Activated T-helper 2 cell treated with anti-CD3 and anti-CD28 coated beads, Interferon-gamma antibody, Interleukin-2, Interleukin-4, amounts not matched to agents 10 μg/mL and 5 μg/mL and 100 μg/mL, durations not matched to agents 14 hours and 24 hours and 36 hours (primary cell): Measurements from ENCODE around the gene HDAC4. TPM values are rescaled to one million over a fixed set of nuclear protein-coding genes. Genes with fewer than 3 reads are reported as not detected.

Experiments used
- DNase-seq: peaks from one replicate; pipeline ENCODE4 v3.0.0; 2021; ENCODE audit warnings: low spot score
- H3K27ac Mint-ChIP-seq: one replicate; pipeline ENCODE4 v1.8.0; 2021; ENCODE audit warnings: mixed read lengths
- H3K27me3 Mint-ChIP-seq: one replicate; pipeline ENCODE4 v1.8.0; 2021; ENCODE audit warnings: low read depth, mixed read lengths
- H3K36me3 Mint-ChIP-seq: one replicate; pipeline ENCODE4 v1.8.0; 2021; ENCODE audit warnings: low read depth, mixed read lengths
- H3K4me1 Mint-ChIP-seq: one replicate; pipeline ENCODE4 v1.8.0; 2021; ENCODE audit warnings: low read depth, mixed read lengths
- H3K4me3 Mint-ChIP-seq: one replicate; pipeline ENCODE4 v1.8.0; 2021; ENCODE audit warnings: low read depth, mild to moderate bottlenecking, moderate library complexity, mixed read lengths
- H3K9me3 Mint-ChIP-seq: one replicate; pipeline ENCODE4 v1.8.0; 2021; ENCODE audit warnings: mixed read lengths
- intact Hi-C: fragments of 100-400 bp; cut with micrococcal nuclease; formaldehyde crosslinking; loops from one replicate; pipeline ENCODE4 v1.15.1; 2023
- total RNA-seq: library from RNA; stranded (reverse); gene quantifications from 2 replicates; pipeline ENCODE4 v1.2.3, GENCODE V29; 2022

HDAC4 gene
- total RNA-seq, 1 donor from 2014 or later = 44.8 TPM

- Mint-ChIP-seq H3K9me3 (no peaks in the 10 kb centered on the region), H3K27ac (no peak overlapping the region), H3K4me1 (no peaks in the 10 kb centered on the region), H3K4me3 (no peak overlapping the region), H3K36me3 (peaks cover 22% of the 10 kb centered on the region), H3K27me3 (no peaks in the 10 kb centered on the region)
- no peak for DNase-seq
- intact Hi-C loops = no loop called here
These were observed 350.6 kb downstream of the HDAC4 start for GRCh38 chr2:239050252-239050649.

- no peak overlapping the region for H3K27ac Mint-ChIP-seq
- intact Hi-C loops = no loop called here
- DNase-seq = no peak
- H3K27me3 Mint-ChIP-seq = no peaks in the 10 kb centered on the region
- H3K4me1 Mint-ChIP-seq = no peaks in the 10 kb centered on the region
- no peak overlapping the region for H3K4me3 Mint-ChIP-seq
- H3K36me3 Mint-ChIP-seq = peaks cover 18% of the 10 kb centered on the region
- no peaks in the 10 kb centered on the region for H3K9me3 Mint-ChIP-seq
These were observed 351.2 kb downstream of the HDAC4 start for GRCh38 chr2:239049421-239050251.

GRCh38 chr2:239048736-239049135, 352.1 kb downstream of the HDAC4 start:
- no peaks in the 10 kb centered on the region for H3K27me3 Mint-ChIP-seq
- H3K9me3 Mint-ChIP-seq = no peaks in the 10 kb centered on the region
- H3K4me1 Mint-ChIP-seq = no peaks in the 10 kb centered on the region
- intact Hi-C loops = no loop called here
- no peak overlapping the region for H3K4me3 Mint-ChIP-seq
- no peak overlapping the region for H3K27ac Mint-ChIP-seq
- no peak for DNase-seq
- H3K36me3 Mint-ChIP-seq = peaks cover 12% of the 10 kb centered on the region

- H3K9me3 Mint-ChIP-seq = no peaks in the 10 kb centered on the region
- H3K27ac Mint-ChIP-seq = no peak overlapping the region
- DNase-seq = no peak
- intact Hi-C loops = no loop called here
- H3K27me3 Mint-ChIP-seq = no peaks in the 10 kb centered on the region
- no peak overlapping the region for H3K4me3 Mint-ChIP-seq
- H3K36me3 Mint-ChIP-seq = peaks cover 6% of the 10 kb centered on the region
- H3K4me1 Mint-ChIP-seq = no peaks in the 10 kb centered on the region
These were observed 353.0 kb downstream of the HDAC4 start for GRCh38 chr2:239047861-239048260.

GRCh38 chr2:239047420-239047819, 353.4 kb downstream of the HDAC4 start:
- Mint-ChIP-seq H3K27me3 (no peaks in the 10 kb centered on the region), H3K4me3 (no peak overlapping the region), H3K36me3 (peaks cover 2% of the 10 kb centered on the region), H3K9me3 (no peaks in the 10 kb centered on the region), H3K4me1 (no peaks in the 10 kb centered on the region), H3K27ac (no peak overlapping the region)
- intact Hi-C loops = no loop called here
- no peak for DNase-seq

GRCh38 chr2:239046822-239047221, 354.0 kb downstream of the HDAC4 start:
- Mint-ChIP-seq H3K9me3 (no peaks in the 10 kb centered on the region), H3K27me3 (no peaks in the 10 kb centered on the region), H3K4me3 (no peak overlapping the region), H3K4me1 (no peaks in the 10 kb centered on the region), H3K36me3 (no peaks in the 10 kb centered on the region), H3K27ac (no peak overlapping the region)
- intact Hi-C loops = no loop called here
- no peak for DNase-seq

GRCh38 chr2:239044336-239044735, 356.5 kb downstream of the HDAC4 start:
- Mint-ChIP-seq H3K27ac (no peak overlapping the region), H3K27me3 (no peaks in the 10 kb centered on the region), H3K4me1 (no peaks in the 10 kb centered on the region), H3K4me3 (no peak overlapping the region), H3K36me3 (no peaks in the 10 kb centered on the region), H3K9me3 (no peaks in the 10 kb centered on the region)
- intact Hi-C loops = no loop called here
- DNase-seq = no peak

- no peak for DNase-seq
- H3K9me3 Mint-ChIP-seq = no peaks in the 10 kb centered on the region
These were observed 357.5 kb downstream of the HDAC4 start for GRCh38 chr2:239043326-239043725.

GRCh38 chr2:239042551-239043320, 358.1 kb downstream of the HDAC4 start:
- Mint-ChIP-seq H3K4me3 (no peak overlapping the region), H3K27ac (no peak overlapping the region), H3K27me3 (no peaks in the 10 kb centered on the region), H3K4me1 (no peaks in the 10 kb centered on the region), H3K9me3 (no peaks in the 10 kb centered on the region), H3K36me3 (no peaks in the 10 kb centered on the region)
- intact Hi-C loops = no loop called here
- DNase-seq = no peak

More at GRCh38 chr2:239043326-239043725, 357.5 kb downstream of the HDAC4 start:
- H3K36me3 Mint-ChIP-seq = no peaks in the 10 kb centered on the region
- no peak overlapping the region for H3K4me3 Mint-ChIP-seq
- no peak overlapping the region for H3K27ac Mint-ChIP-seq
- H3K4me1 Mint-ChIP-seq = no peaks in the 10 kb centered on the region
- intact Hi-C loops = no loop called here
- no peaks in the 10 kb centered on the region for H3K27me3 Mint-ChIP-seq

GRCh38 chr2:239042046-239042445, 358.8 kb downstream of the HDAC4 start:
- Mint-ChIP-seq H3K36me3 (no peaks in the 10 kb centered on the region), H3K4me1 (no peaks in the 10 kb centered on the region), H3K4me3 (no peak overlapping the region), H3K27ac (no peak overlapping the region), H3K27me3 (no peaks in the 10 kb centered on the region), H3K9me3 (no peaks in the 10 kb centered on the region)
- intact Hi-C loops = no loop called here
- DNase-seq = no peak

- Mint-ChIP-seq H3K27ac (no peak overlapping the region), H3K27me3 (no peaks in the 10 kb centered on the region)
These were observed 359.8 kb downstream of the HDAC4 start for GRCh38 chr2:239041062-239041461.

GRCh38 chr2:239040152-239040761, 360.6 kb downstream of the HDAC4 start:
- no peak for DNase-seq
- intact Hi-C loops = no loop called here
- no peaks in the 10 kb centered on the region for H3K27me3 Mint-ChIP-seq
- H3K9me3 Mint-ChIP-seq = no peaks in the 10 kb centered on the region
- no peak overlapping the region for H3K27ac Mint-ChIP-seq
- no peaks in the 10 kb centered on the region for H3K4me1 Mint-ChIP-seq
- no peak overlapping the region for H3K4me3 Mint-ChIP-seq
- no peaks in the 10 kb centered on the region for H3K36me3 Mint-ChIP-seq

More at GRCh38 chr2:239041062-239041461, 359.8 kb downstream of the HDAC4 start:
- intact Hi-C loops = no loop called here
- H3K4me1 Mint-ChIP-seq = no peaks in the 10 kb centered on the region
- no peak for DNase-seq
- H3K36me3 Mint-ChIP-seq = no peaks in the 10 kb centered on the region
- H3K4me3 Mint-ChIP-seq = no peak overlapping the region
- no peaks in the 10 kb centered on the region for H3K9me3 Mint-ChIP-seq

GRCh38 chr2:239039479-239039861, 361.4 kb downstream of the HDAC4 start:
- Mint-ChIP-seq H3K4me3 (no peak overlapping the region), H3K36me3 (no peaks in the 10 kb centered on the region), H3K27ac (no peak overlapping the region), H3K4me1 (no peaks in the 10 kb centered on the region), H3K27me3 (peaks cover under 1% of the 10 kb centered on the region), H3K9me3 (no peaks in the 10 kb centered on the region)
- intact Hi-C loops = loop anchor here (10.0 kb wide), 2 partner anchors 225 to 955 kb away; no protein-coding TSS in a partner anchor
- no peak for DNase-seq
